HCT116 (cell line): ENCODE data around the gene CAMK2G. TPM values are rescaled to one million over a fixed set of nuclear protein-coding genes. Genes with fewer than 3 reads are reported as not detected.

Source experiments
- ATAC-seq: fragments of 200-7000 bp; cut with Tn5 transposase; 2 replicates; pipeline ENCODE4 v1.9.1; 2020; ENCODE audit warnings: mild to moderate bottlenecking, moderate library complexity
- BruUV-seq: library from RNA; stranded (reverse); fragments of 400-500 nt; replicated peaks from 2 replicates; lab custom pipeline; 2021; lab: Mats Ljungman, UMichigan
- CTCF ChIA-PET: fragments of 300-600 bp; sonication (Branson Sonifier 250); formaldehyde crosslinking; loops from one replicate; lab custom pipeline; 2021; ENCODE audit warnings: antibody characterized with exemption; lab: Charles Lee
- POLR2A ChIA-PET: fragments of 300-600, 350-600 bp; sonication (Branson Sonifier 250); formaldehyde crosslinking; loops from one replicate; lab custom pipeline; 2021; ENCODE audit warnings: antibody characterized with exemption; lab: Charles Lee
- RAD21 ChIA-PET, 2 experiments: fragments of 300-600 bp; sonication (Branson Sonifier 250); formaldehyde crosslinking; loops; one replicate each; lab custom pipeline; 2023; ENCODE audit warnings: low total read pairs in 2 of 2; ENCODE audit not compliant: uncharacterized antibody in 2 of 2, unreplicated experiment in 2 of 2, low non-redundant PET in 1 of 2; lab: Charles Lee
- DNase-seq: peaks from one replicate; pipeline ENCODE4 v3.0.0-alpha.2; 2010; ENCODE audit warnings: low read depth, low spot score
- H2AFZ ChIP-seq: fragments of 200-600 bp; shearing (Covaris generic), sonication (generic); 2 replicates; pipeline ENCODE4 v1.6.1; 2017; ENCODE audit warnings: low read depth, mixed run types, mixed read lengths, antibody characterized with exemption, low read length; ENCODE audit not compliant: poor library complexity, severe bottlenecking
- H3K27ac ChIP-seq: 2 replicates; pipeline ENCODE4 v1.5.1; 2012; ENCODE audit warnings: low read depth, low read length
- H3K27me3 ChIP-seq: fragments of 200-600 bp; sonication (generic); 2 replicates; pipeline ENCODE4 v1.6.1; 2016; ENCODE audit warnings: mixed run types, low read length, mixed read lengths; ENCODE audit not compliant: insufficient read depth
- H3K36me3 ChIP-seq, 2 experiments: fragments of 200-500 bp in 1 of 2; fragments of 200-600 bp in 1 of 2; sonication (Bioruptor generic) in 1 of 2; sonication (generic) in 1 of 2; 2 replicates each; pipeline versions ENCODE4 v1.5.1 to v1.6.1; 2014 to 2016; ENCODE audit warnings: low read length in 2 of 2, inconsistent platforms in 1 of 2, mixed read lengths in 1 of 2, mixed run types in 1 of 2; ENCODE audit not compliant: insufficient read depth in 2 of 2, control insufficient read depth in 1 of 2
- H3K4me1 ChIP-seq, 2 experiments: fragments of 200-600 bp in 1 of 2; sonication (generic) in 1 of 2; 2 replicates each; pipeline versions ENCODE4 v1.5.1 to v1.6.1; 2012 to 2017; ENCODE audit warnings: low read length in 2 of 2, inconsistent platforms in 1 of 2, mild to moderate bottlenecking in 1 of 2, mixed read lengths in 1 of 2, mixed run types in 1 of 2, moderate library complexity in 1 of 2; ENCODE audit not compliant: insufficient read depth in 2 of 2, control insufficient read depth in 1 of 2
- H3K4me2 ChIP-seq: fragments of 200-600 bp; sonication (generic); 2 replicates; pipeline ENCODE4 v1.6.1; 2017; ENCODE audit warnings: mixed run types, low read length, mixed read lengths
- H3K4me3 ChIP-seq, 2 experiments: fragments of 200-600 bp in 1 of 2; sonication (generic) in 1 of 2; replicated peaks in 1 of 2; 2 replicates each; pipeline ENCODE4 v1.5.1; 2011 to 2016; ENCODE audit warnings: low read length in 2 of 2, control low read depth in 1 of 2, low read depth in 1 of 2, mild to moderate bottlenecking in 1 of 2, mixed read lengths in 1 of 2, mixed run types in 1 of 2
- H3K79me2 ChIP-seq: fragments of 200-600 bp; sonication (generic); 2 replicates; pipeline ENCODE4 v1.6.1; 2017; ENCODE audit warnings: mild to moderate bottlenecking, mixed run types, low read length, moderate library complexity, mixed read lengths; ENCODE audit not compliant: insufficient read depth
- H3K9ac ChIP-seq: fragments of 200-600 bp; sonication (generic); 2 replicates; pipeline ENCODE4 v1.6.1; 2016; ENCODE audit warnings: low read length, mixed read lengths
- H3K9me2 ChIP-seq: fragments of 200-600 bp; sonication (generic), shearing (Covaris generic); 2 replicates; pipeline ENCODE4 v1.6.1; 2017; ENCODE audit warnings: mixed run types, mild to moderate bottlenecking, moderate library complexity; ENCODE audit not compliant: insufficient read depth
- H3K9me3 ChIP-seq, 2 experiments: fragments of 200-500 bp in 1 of 2; fragments of 200-600 bp in 1 of 2; sonication (Bioruptor generic) in 1 of 2; sonication (generic) in 1 of 2; 2 replicates each; pipeline ENCODE4 v1.6.1; 2014 to 2017; ENCODE audit warnings: low read length in 2 of 2, mixed read lengths in 2 of 2, inconsistent platforms in 1 of 2, low read depth in 1 of 2, mild to moderate bottlenecking in 1 of 2, mixed run types in 1 of 2, moderate library complexity in 1 of 2; ENCODE audit not compliant: control insufficient read depth in 1 of 2, insufficient read depth in 1 of 2
- H4K20me1 ChIP-seq: fragments of 200-600 bp; sonication (generic), shearing (Covaris generic); 2 replicates; pipeline ENCODE4 v1.6.1; 2017; ENCODE audit warnings: mixed run types, mild to moderate bottlenecking, moderate library complexity; ENCODE audit not compliant: insufficient read depth
- CBX3 ChIP-seq: IDR thresholded peaks from 2 replicates; pipeline ENCODE4 v1.6.1; 2012; ENCODE audit warnings: low read depth
- CEBPB ChIP-seq: IDR thresholded peaks from 2 replicates; pipeline ENCODE4 v1.6.1; 2012; ENCODE audit warnings: low read depth
- EGR1 ChIP-seq: IDR thresholded peaks from 2 replicates; pipeline ENCODE4 v1.6.1; 2012; ENCODE audit warnings: low read depth
- EZH2phosphoT487 ChIP-seq: fragments of 200-600 bp; IDR thresholded peaks from 2 replicates; pipeline ENCODE4 v1.6.1; 2018; ENCODE audit warnings: antibody characterized with exemption, borderline replicate concordance
- JUND ChIP-seq: IDR thresholded peaks from 2 replicates; pipeline ENCODE4 v1.6.1; 2012
- RAD21 ChIP-seq: IDR thresholded peaks from 2 replicates; pipeline ENCODE4 v1.6.1; 2012; ENCODE audit warnings: low read depth, mild to moderate bottlenecking
- TCF7L2 ChIP-seq: IDR thresholded peaks from 2 replicates; pipeline ENCODE4 v1.7.0; 2011; ENCODE audit warnings: borderline replicate concordance, inconsistent platforms; ENCODE audit not compliant: insufficient read depth, insufficient read length; ENCODE audit errors: extremely low read depth
- YY1 ChIP-seq: IDR thresholded peaks from 2 replicates; pipeline ENCODE4 v1.6.1; 2011; ENCODE audit warnings: low read length, low read depth, moderate library complexity, mild to moderate bottlenecking; ENCODE audit not compliant: insufficient replicate concordance; ENCODE audit errors: extremely low read depth
- intact Hi-C: fragments of 100-400 bp; cut with micrococcal nuclease; formaldehyde crosslinking; loops from 2 replicates; pipeline ENCODE4 v1.10.0; 2022
- total RNA-seq: library from RNA; stranded (reverse); gene quantifications from one replicate; pipeline ENCODE4 v1.2.1, GENCODE V29; 2021; ENCODE audit not compliant: unreplicated experiment
- TF ChIP-seq, protein P1 (sequence below): IDR thresholded peaks from 2 replicates; pipeline ENCODE4 v1.6.1; 2012
- TF ChIP-seq, protein P2 (sequence below): IDR thresholded peaks from 2 replicates; pipeline ENCODE4 v1.6.1; 2011; ENCODE audit warnings: mild to moderate bottlenecking, low read length, moderate library complexity; ENCODE audit not compliant: insufficient replicate concordance; ENCODE audit errors: extremely low read depth

The CAMK2G gene
- total RNA-seq, 1 experiment from 2014 or later = 28.3 TPM

DNA sequence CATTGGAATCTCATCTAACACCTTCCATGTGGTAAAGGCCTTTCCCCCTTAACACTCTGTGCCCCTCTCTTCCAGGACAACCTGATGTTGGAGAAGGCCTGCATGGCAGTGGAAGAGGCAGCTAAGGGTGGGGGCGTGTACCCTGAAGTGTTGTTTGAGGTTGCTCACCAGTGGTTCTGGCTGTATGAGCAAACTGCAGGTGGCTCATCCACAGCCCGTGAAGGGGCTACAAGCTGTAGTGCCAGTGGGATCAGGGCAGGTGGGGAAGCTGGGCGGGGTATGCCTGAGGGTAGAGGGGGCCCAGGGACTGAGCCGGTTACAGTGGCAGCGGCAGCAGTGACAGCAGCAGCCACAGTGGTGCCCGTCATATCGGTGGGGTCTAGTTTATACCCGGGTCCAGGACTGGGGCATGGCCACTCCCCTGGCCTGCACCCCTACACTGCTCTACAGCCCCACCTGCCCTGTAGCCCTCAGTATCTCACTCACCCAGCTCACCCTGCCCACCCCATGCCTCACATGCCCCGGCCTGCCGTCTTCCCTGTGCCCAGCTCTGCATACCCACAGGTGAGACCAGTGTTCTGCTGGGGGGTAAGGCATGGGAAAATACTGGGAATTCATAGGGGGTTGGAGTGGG, 75.3 kb downstream of the CAMK2G start:
- ChIA-PET POLR2A (no interaction called here), CTCF (no interaction called here)
- no TSS peak for BruUV-seq
- intact Hi-C loops = no loop called here
- TF ChIP-seq CEBPB (no peak), YY1 (no peak), TCF7L2 (no peak), EGR1 (no peak), JUND (no peak), CBX3 (no peak), RAD21 (no peak), EZH2phosphoT487 (no peak)
- TF ChIP-seq, protein P1, sequence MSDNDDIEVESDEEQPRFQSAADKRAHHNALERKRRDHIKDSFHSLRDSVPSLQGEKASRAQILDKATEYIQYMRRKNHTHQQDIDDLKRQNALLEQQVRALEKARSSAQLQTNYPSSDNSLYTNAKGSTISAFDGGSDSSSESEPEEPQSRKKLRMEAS = no peak
- TF ChIP-seq, protein P2, sequence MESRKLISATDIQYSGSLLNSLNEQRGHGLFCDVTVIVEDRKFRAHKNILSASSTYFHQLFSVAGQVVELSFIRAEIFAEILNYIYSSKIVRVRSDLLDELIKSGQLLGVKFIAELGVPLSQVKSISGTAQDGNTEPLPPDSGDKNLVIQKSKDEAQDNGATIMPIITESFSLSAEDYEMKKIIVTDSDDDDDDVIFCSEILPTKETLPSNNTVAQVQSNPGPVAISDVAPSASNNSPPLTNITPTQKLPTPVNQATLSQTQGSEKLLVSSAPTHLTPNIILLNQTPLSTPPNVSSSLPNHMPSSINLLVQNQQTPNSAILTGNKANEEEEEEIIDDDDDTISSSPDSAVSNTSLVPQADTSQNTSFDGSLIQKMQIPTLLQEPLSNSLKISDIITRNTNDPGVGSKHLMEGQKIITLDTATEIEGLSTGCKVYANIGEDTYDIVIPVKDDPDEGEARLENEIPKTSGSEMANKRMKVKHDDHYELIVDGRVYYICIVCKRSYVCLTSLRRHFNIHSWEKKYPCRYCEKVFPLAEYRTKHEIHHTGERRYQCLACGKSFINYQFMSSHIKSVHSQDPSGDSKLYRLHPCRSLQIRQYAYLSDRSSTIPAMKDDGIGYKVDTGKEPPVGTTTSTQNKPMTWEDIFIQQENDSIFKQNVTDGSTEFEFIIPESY = no peak
- TF ChIP-seq, all 23 proteins: peak for 0
- Histone ChIP-seq H3K9me3 (no peaks in the 10 kb centered on the region), H3K27me3 (no peaks in the 10 kb centered on the region), H3K4me3 (no peak overlapping the region), H3K36me3 (peaks cover 21 to 45% of the 10 kb centered on the region in 2 experiments), H3K4me1 (no peaks in the 10 kb centered on the region), H3K4me2 (no peak overlapping the region), H4K20me1 (no peaks in the 10 kb centered on the region), H3K9me2 (no peaks in the 10 kb centered on the region), H3K27ac (no peak overlapping the region), H2AFZ (no peak overlapping the region), H3K9ac (no peak overlapping the region), H3K79me2 (no peaks in the 10 kb centered on the region)
- RAD21 ChIA-PET = no interaction called here
- DNase-seq (no peak), ATAC-seq (no peak)
